GM12872 (cell line): ENCODE data around the gene CYP1A2.

Experiments used
- TF ChIP-seq, protein P1 (sequence below): IDR thresholded peaks from 3 replicates; pipeline ENCODE4 v1.5.1; 2011; ENCODE audit warnings: low read depth, mild to moderate bottlenecking, low read length, moderate library complexity; ENCODE audit not compliant: insufficient read depth

Gene CYP1A2

DNA sequence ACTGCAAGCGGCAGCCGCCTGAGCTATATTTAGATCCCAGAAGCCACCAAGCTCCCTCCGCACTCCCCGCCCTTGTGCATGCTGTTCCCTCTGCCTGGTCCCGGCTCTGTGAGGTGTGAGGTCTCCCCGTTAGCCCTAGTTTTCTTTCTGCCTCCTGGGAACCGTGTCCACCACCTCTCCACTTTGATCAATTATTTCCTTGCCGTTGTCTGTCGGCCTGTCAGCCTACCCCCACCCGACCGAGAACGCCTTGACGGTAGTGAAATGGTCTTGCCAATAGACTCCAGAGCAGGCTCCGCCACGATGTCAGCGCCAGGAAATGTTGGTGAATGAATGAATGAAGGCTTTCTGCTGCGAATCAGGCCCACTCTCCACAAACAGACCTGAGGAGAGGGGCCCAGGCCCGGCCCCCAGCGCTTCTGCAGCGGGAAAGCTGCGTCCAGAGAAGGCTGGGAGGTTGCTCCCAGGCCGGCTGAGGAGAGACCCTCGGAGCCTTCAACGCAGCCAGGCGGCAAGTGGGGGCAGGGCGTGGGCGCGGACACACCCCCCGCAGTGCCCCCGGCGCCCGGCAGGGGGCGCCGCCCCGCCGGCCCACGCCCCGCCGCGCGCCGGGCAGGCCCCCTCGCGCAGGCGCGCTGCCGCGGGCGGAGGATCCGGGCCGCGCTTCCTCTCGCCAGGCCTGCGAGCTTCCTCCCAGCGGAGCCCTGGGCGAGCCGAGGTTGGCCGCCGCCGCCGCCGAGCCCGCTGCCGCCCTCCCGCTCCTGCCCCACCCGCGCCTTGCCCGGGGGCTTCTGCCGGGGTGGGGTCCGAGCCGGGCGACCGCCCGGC is 33.0 kb downstream of the CYP1A2 start, which contains the start of gene CSK:
Gene CSK (plus strand): TSS at position 650 of the 828 bp plus-strand sequence. CDS start 16,218 bp downstream, outside the sequence.
- TF ChIP-seq, protein P1, sequence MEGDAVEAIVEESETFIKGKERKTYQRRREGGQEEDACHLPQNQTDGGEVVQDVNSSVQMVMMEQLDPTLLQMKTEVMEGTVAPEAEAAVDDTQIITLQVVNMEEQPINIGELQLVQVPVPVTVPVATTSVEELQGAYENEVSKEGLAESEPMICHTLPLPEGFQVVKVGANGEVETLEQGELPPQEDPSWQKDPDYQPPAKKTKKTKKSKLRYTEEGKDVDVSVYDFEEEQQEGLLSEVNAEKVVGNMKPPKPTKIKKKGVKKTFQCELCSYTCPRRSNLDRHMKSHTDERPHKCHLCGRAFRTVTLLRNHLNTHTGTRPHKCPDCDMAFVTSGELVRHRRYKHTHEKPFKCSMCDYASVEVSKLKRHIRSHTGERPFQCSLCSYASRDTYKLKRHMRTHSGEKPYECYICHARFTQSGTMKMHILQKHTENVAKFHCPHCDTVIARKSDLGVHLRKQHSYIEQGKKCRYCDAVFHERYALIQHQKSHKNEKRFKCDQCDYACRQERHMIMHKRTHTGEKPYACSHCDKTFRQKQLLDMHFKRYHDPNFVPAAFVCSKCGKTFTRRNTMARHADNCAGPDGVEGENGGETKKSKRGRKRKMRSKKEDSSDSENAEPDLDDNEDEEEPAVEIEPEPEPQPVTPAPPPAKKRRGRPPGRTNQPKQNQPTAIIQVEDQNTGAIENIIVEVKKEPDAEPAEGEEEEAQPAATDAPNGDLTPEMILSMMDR, result peak; percentile 66

GRCh38 chr15:74782259-74783071 is 33.8 kb downstream of the CYP1A2 start:
- TF ChIP-seq, protein P1, result no peak

GRCh38 chr15:74783072-74783807 is 34.6 kb downstream of the CYP1A2 start:
- TF ChIP-seq, protein P1, result no peak

DNA sequence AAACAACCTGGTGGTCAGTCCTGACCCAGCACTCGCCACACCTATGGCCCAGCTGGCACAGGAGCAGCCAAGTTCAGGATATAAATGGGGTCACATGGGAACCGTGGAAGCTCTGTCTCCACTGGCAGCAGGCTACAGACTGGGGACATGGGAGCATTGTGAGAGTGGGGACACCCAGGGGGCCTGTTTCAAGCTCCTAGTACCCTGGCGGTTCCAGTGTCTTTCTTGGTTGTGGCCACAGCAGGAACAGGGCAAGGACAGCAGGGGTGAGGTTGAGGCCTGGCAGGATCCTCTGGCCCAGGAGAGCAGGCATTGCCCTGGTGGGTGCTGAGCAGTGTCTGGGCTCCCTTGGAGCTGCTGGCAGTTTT is 35.1 kb downstream of the CYP1A2 start:
- TF ChIP-seq, protein P1, result no peak

DNA sequence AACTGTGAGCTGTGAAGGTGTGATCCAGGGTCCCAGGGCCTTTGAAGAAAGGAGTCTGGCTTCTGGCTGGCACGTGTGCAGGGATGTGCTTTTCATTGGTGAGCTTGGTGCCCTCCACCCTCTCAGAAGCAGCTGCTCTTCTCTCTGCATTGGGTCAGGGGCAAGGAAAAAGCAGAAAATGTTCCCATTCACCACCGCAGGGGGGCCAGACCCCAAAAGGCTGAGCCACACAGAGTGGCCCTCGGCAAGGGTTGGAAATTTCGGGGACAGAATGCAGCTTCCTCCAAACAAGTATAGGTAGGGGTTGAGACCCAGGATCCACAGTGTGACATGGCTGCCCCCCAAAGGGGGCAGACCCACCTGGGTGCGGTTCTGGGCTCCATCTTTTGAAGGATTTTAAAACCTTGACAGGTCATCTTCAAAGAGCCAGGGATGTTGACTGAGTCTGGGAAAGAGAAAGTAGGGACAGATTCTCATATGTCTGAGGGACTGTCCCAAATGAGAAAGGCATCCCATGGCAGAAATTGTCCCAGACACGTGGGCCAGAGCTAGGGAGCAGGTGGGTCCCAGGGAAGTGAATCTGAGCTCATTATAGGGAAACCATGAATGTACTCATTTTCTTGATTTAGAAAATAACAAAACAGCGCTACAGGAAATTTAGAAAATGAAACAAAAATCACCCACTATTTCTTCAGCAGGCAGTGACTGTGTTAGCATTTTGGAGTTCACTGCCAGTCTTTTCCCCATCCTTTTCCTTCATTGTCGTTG is 36.0 kb downstream of the CYP1A2 start:
- TF ChIP-seq, protein P1, result peak; percentile 42

DNA sequence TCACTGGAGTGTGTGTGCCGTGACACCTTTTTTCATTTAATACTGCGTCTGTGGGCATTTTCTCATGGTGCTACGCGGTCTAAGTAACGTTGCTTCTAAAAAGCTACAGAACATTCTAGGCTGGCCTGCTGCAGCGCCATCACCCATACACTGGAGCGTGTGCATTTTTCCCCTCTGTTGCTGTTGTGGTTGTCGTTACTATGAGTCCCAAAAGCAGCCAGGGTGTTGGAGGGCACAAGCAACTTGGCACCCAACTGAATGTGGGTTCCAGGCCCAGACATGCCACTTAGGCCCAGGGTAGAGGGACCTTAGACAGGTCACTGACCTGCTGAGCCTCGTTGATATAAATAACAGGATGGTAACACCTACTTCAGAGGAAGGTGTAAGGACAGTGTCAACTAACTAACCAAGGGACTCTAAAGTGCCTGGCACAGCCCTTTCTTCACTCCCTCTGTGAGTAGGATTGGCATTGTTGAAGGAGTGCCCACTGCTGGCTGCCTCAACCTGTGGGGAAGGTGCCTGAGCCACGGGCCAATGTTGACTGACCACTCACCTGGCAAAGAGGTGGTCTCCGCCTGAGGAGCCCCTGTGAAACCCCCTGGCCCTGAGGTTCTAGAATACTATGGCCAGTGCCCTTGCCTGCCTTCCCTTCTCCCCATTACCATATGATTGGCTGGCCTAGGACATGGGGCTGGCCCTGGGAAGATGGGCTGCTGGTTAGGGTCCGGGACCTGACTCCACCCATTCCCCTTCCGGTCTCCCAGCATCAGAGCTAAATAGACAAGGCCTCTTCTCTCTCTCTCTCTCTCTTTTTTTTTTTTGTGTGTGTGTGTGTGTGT is 36.8 kb downstream of the CYP1A2 start:
- TF ChIP-seq, protein P1, result 0 out of 3 replicates have a peak, but pooled peaks have one; percentile 3
